Measurements from ENCODE around the gene RGMB. TPM values are rescaled to one million over a fixed set of nuclear protein-coding genes. Genes with fewer than 3 reads are reported as not detected.

Gene RGMB
- polyA plus RNA-seq, 1 donor from 2014 or later: 58.4 TPM

GRCh38 chr5:98807806-98808205 is 34.3 kb downstream of the RGMB start:
- TF ChIP-seq TAF1 (IDR thresholded peaks at IDR 0.05; ENCODE audit: low read depth): no peak
- no peak for TF ChIP-seq EZH2 (IDR thresholded peaks at IDR 0.05; ENCODE audit: borderline replicate concordance, insufficient read depth, low read length, poor library complexity, severe bottlenecking)
- TF ChIP-seq MXI1 (conservative IDR thresholded peaks at IDR 0.05; ENCODE audit: poor library complexity, severe bottlenecking): no peak
- TF ChIP-seq SMC3 (conservative IDR thresholded peaks at IDR 0.05; ENCODE audit: poor library complexity): no peak
- no peak for TF ChIP-seq POLR2AphosphoS5 (IDR thresholded peaks at IDR 0.05)
- no peak for TF ChIP-seq EP300 (conservative IDR thresholded peaks at IDR 0.05; ENCODE audit: poor library complexity, severe bottlenecking)
- TF ChIP-seq, protein P1, sequence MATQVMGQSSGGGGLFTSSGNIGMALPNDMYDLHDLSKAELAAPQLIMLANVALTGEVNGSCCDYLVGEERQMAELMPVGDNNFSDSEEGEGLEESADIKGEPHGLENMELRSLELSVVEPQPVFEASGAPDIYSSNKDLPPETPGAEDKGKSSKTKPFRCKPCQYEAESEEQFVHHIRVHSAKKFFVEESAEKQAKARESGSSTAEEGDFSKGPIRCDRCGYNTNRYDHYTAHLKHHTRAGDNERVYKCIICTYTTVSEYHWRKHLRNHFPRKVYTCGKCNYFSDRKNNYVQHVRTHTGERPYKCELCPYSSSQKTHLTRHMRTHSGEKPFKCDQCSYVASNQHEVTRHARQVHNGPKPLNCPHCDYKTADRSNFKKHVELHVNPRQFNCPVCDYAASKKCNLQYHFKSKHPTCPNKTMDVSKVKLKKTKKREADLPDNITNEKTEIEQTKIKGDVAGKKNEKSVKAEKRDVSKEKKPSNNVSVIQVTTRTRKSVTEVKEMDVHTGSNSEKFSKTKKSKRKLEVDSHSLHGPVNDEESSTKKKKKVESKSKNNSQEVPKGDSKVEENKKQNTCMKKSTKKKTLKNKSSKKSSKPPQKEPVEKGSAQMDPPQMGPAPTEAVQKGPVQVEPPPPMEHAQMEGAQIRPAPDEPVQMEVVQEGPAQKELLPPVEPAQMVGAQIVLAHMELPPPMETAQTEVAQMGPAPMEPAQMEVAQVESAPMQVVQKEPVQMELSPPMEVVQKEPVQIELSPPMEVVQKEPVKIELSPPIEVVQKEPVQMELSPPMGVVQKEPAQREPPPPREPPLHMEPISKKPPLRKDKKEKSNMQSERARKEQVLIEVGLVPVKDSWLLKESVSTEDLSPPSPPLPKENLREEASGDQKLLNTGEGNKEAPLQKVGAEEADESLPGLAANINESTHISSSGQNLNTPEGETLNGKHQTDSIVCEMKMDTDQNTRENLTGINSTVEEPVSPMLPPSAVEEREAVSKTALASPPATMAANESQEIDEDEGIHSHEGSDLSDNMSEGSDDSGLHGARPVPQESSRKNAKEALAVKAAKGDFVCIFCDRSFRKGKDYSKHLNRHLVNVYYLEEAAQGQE (IDR thresholded peaks at IDR 0.05; ENCODE audit: borderline replicate concordance): no peak
- TF ChIP-seq RAD21 (conservative IDR thresholded peaks at IDR 0.05): no peak
- TF ChIP-seq CTCF (IDR thresholded peaks at IDR 0.05; ENCODE audit: poor library complexity, severe bottlenecking): no peak
- Histone ChIP-seq H3K9me2 (ENCODE audit: insufficient read depth, low read length) (no peaks in the 10 kb centered on the region), H3K9me3 (ENCODE audit: low read length) (peaks cover 12% of the 10 kb centered on the region), H3K36me3 (ENCODE audit: insufficient read depth, low read length) (no peaks in the 10 kb centered on the region), H3K27me3 (ENCODE audit: insufficient read depth, low read depth, low read length) (no peaks in the 10 kb centered on the region), H2AFZ (ENCODE audit: low read depth, low read length) (no peak overlapping the region), H4K20me1 (ENCODE audit: insufficient read depth) (no peaks in the 10 kb centered on the region), H3K4me3 (ENCODE audit: low read length) (no peak overlapping the region), H3F3A (ENCODE audit: insufficient read depth, low read length, poor library complexity, severe bottlenecking) (no peaks in the 10 kb centered on the region), H3K4me2 (ENCODE audit: low read length) (no peak overlapping the region), H3K79me2 (replicated peaks; ENCODE audit: insufficient read depth, low read length) (no peaks in the 10 kb centered on the region), H3K27ac (ENCODE audit: low read length) (no peak overlapping the region), H3K9ac (ENCODE audit: low read length) (no peak overlapping the region)

GRCh38 chr5:98810206-98810605 is 36.7 kb downstream of the RGMB start:
- no peaks in the 10 kb centered on the region for H3K36me3 ChIP-seq (ENCODE audit: insufficient read depth, low read length)
- no peak overlapping the region for H3K27ac ChIP-seq (ENCODE audit: low read length)
- H3K4me2 ChIP-seq (ENCODE audit: low read length): no peak overlapping the region
- H3K9me3 ChIP-seq (ENCODE audit: low read length): peaks cover 12% of the 10 kb centered on the region
- H3K27me3 ChIP-seq (ENCODE audit: insufficient read depth, low read depth, low read length): no peaks in the 10 kb centered on the region
- TF ChIP-seq RAD21 (conservative IDR thresholded peaks at IDR 0.05) (no peak), TAF1 (IDR thresholded peaks at IDR 0.05; ENCODE audit: low read depth) (no peak), EP300 (conservative IDR thresholded peaks at IDR 0.05; ENCODE audit: poor library complexity, severe bottlenecking) (no peak), EZH2 (IDR thresholded peaks at IDR 0.05; ENCODE audit: borderline replicate concordance, insufficient read depth, low read length, poor library complexity, severe bottlenecking) (no peak), POLR2AphosphoS5 (IDR thresholded peaks at IDR 0.05) (no peak), MXI1 (conservative IDR thresholded peaks at IDR 0.05; ENCODE audit: poor library complexity, severe bottlenecking) (no peak)
- no peaks in the 10 kb centered on the region for H3K79me2 ChIP-seq (replicated peaks; ENCODE audit: insufficient read depth, low read length)
- no peak overlapping the region for H2AFZ ChIP-seq (ENCODE audit: low read depth, low read length)
- H4K20me1 ChIP-seq (ENCODE audit: insufficient read depth): no peaks in the 10 kb centered on the region
- no peak overlapping the region for H3K4me3 ChIP-seq (ENCODE audit: low read length)
- H3F3A ChIP-seq (ENCODE audit: insufficient read depth, low read length, poor library complexity, severe bottlenecking): no peaks in the 10 kb centered on the region
- H3K9ac ChIP-seq (ENCODE audit: low read length): no peak overlapping the region
- H3K9me2 ChIP-seq (ENCODE audit: insufficient read depth, low read length): no peaks in the 10 kb centered on the region
